HG03045 (cell line): ENCODE measurements around the gene ALDH3A1.

Source experiments
- ATAC-seq: cut with Tn5 transposase; IDR thresholded peaks from one replicate; pipeline ENCODE4 v1.9.1; 2021; ENCODE audit warnings: mild to moderate bottlenecking, moderate library complexity; ENCODE audit not compliant: unreplicated experiment

ALDH3A1 gene

DNA sequence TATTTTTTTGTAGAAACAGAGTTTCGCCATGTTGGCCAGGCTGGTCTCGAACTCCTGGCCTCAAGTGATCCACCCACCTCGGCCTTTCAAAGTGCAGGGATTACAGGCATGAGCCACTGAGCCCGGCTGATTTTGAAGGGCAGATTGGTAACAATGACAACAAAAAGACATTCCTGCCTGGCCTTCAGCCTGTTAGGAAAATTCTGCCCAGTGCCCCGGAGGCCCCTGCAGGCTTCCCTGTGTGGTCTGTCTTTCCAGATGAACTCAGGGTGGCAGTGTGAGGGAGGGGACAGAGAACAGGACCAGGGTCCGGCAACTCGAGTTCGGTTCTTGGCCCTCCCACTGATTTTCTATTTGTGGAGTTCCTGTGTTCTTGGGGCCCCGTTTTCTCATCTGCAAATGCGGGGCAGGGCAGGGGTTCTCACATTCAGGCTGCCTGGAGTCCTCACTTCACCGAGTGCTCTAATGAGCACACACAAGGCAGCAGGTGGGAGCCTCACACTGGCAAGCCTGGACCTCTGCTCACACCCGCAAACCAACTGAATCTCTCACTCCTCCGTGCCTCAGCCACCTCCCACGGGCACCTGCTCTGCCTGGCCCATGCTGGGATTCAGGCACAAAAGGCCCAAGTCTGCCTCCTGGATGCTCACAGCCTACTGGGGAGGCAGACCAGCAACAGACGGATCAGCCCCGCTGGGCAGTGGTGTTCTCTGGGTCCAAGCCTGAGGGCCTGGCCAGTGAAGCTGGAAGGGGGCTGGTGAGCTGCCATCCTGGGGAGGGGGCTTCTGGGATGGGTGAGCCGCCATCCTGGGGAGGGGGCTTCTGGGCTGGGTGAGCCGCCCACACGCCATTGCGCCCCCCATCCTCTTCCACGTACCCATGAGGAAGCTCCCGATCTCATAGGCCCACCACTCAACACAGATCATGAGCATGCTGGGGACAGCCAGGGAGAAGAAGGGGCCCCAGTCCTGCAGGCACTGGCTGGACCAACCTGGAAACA lies 42.0 kb downstream of the ALDH3A1 start:
- no peak for ATAC-seq

DNA sequence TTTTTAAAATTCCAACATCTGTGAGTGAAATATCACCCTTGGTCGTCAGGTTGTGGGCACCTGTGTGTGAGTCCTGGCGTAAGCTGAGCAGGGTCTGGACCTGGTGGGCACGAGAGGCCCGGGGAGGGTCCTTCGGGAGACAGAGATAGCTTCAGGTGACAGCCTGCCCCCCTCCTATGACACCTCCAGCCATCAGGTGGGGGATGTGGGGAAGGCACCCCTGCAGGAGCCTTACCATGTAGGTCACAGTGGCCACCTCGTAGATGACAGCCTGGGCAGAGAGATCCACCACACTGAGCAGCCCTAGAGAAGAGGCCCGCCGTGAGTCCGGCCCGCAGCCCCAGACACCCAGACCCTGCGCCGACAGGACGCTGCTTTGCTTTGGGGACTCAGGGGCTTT lies 42.9 kb downstream of the ALDH3A1 start:
- ATAC-seq: no peak

DNA sequence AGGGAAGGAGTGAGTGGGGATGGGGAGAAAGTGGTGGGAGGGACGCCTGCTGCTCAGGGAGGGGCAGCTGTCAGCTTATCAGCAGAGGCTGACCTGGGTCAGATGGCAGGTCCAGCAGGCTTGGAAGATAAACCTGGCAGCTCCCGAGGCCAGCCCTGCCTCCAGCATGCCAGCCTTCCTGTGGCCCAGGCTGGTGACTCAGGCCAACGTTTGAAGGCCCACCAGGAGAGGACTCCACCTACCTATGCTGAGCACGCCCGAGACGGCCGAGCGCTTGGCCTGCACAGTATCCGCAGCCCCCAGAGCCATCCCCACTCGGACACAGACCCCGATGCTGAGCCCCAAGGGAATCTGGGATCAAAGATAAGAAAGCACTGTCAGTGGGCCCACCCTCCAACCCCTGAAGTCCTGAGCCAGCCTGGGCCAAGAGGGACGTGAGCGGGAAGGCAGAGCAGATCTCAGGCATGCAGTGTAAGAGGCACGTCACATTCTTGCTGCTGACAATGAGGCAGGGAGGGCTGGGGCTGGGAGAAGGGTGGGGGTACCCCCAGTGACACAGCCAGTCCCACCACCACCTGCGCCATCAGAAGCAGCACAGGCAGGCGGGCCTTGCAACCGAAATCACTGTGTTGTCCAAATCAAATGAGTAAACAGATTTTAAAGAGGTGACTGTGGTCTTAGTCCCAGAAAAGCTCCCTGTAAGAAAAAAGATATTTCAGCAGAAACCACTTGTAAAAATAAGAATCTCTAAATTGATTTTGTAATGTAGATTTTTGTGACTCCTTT lies 44.1 kb downstream of the ALDH3A1 start:
- ATAC-seq: no peak

DNA sequence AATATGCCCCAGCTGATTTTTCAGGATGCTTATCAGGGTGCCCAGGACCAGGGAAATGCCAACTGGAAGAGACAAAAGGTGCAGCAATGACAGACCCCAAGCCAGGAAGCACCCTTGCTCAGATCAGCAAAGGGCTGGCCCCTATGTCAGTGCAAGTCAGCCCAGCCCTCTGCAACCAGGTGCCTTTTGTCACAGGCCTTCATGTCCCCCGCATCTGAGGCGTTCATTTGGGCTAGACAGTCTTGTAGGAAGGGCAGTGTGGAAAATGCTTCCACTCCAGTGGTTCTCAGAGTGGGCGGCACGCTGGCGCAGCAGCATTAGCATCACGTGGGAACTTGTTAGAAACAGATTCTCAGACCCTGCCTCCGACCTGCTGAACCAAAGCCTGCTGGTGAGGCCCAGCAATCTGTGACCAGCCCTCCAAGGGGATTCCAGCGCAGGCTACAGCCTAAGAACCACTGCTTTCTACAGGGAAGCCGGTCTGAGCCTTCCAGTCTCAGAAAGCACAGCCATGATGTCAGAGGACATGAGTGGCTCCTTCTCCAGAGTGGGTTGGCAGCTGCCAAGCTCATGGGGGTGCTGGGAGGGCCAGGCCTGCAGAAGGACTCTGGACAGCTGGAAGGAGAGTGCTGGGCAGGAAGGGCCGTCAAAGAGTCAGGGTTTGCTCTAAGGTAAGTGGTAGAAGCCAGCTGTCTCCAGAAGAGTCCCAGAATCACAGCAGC lies 44.8 kb downstream of the ALDH3A1 start:
- ATAC-seq: no peak

DNA sequence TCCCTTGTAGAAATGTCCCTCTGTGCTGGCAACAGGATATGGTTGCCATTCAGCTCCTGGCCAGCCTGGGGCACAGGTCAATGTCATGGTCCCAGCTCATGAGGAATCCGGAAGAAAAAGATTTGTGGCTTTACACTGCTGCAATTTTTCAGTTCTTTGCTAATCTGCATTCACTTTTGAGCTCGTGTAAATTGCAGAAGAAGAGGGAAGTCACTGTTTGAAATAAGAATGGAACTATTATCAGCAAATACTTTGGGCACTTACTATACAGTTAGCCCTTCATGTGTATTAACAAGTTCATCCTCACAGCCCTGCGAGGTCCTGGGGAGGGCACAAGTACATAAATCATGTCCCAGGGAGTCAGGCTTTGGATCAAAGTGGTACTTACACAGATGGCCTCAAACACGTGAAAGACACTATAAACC lies 45.9 kb downstream of the ALDH3A1 start:
- no peak for ATAC-seq
